ENCODE measurements around the gene VAV2.

The VAV2 gene

GRCh38 chr9:133976191-133976861 is 15.8 kb downstream of the VAV2 start:
- H3K9me3 ChIP-seq (ENCODE audit: insufficient read depth, low read depth, low read length), result no peaks in the 10 kb centered on the region
- no peak overlapping the region for H3K27ac ChIP-seq (ENCODE audit: low read length)
- H3K36me3 ChIP-seq (ENCODE audit: insufficient read depth, low read depth, low read length), result no peaks in the 10 kb centered on the region
- H3K4me3 ChIP-seq (ENCODE audit: low read length), result no peak overlapping the region
- no peaks in the 10 kb centered on the region for H3K27me3 ChIP-seq (ENCODE audit: insufficient read depth, low read length)
- H3K9ac ChIP-seq (ENCODE audit: low read depth, low read length), result no peak overlapping the region
- H3K4me1 ChIP-seq (ENCODE audit: insufficient read depth, low read length), result peaks cover 8% of the 10 kb centered on the region

GRCh38 chr9:133975511-133975910 is 16.6 kb downstream of the VAV2 start:
- Histone ChIP-seq H3K4me1 (ENCODE audit: insufficient read depth, low read length) (peaks cover 8% of the 10 kb centered on the region), H3K9me3 (ENCODE audit: insufficient read depth, low read depth, low read length) (no peaks in the 10 kb centered on the region), H3K36me3 (ENCODE audit: insufficient read depth, low read depth, low read length) (no peaks in the 10 kb centered on the region), H3K9ac (ENCODE audit: low read depth, low read length) (no peak overlapping the region), H3K27ac (ENCODE audit: low read length) (no peak overlapping the region), H3K4me3 (ENCODE audit: low read length) (no peak overlapping the region), H3K27me3 (ENCODE audit: insufficient read depth, low read length) (no peaks in the 10 kb centered on the region)

- no peaks in the 10 kb centered on the region for H3K9me3 ChIP-seq (ENCODE audit: insufficient read depth, low read depth, low read length)
- H3K4me3 ChIP-seq (ENCODE audit: low read length), result no peak overlapping the region
- H3K4me1 ChIP-seq (ENCODE audit: insufficient read depth, low read length), result peaks cover 8% of the 10 kb centered on the region
- H3K27me3 ChIP-seq (ENCODE audit: insufficient read depth, low read length), result no peaks in the 10 kb centered on the region
- H3K27ac ChIP-seq (ENCODE audit: low read length), result no peak overlapping the region
- no peaks in the 10 kb centered on the region for H3K36me3 ChIP-seq (ENCODE audit: insufficient read depth, low read depth, low read length)
- H3K9ac ChIP-seq (ENCODE audit: low read depth, low read length), result no peak overlapping the region
Observed at GRCh38 chr9:133974631-133975341, 17.3 kb downstream of the VAV2 start.

- Histone ChIP-seq H3K4me3 (ENCODE audit: low read length) (no peak overlapping the region), H3K36me3 (ENCODE audit: insufficient read depth, low read depth, low read length) (no peaks in the 10 kb centered on the region), H3K27me3 (ENCODE audit: insufficient read depth, low read length) (no peaks in the 10 kb centered on the region), H3K4me1 (ENCODE audit: insufficient read depth, low read length) (peaks cover 8% of the 10 kb centered on the region), H3K9ac (ENCODE audit: low read depth, low read length) (no peak overlapping the region), H3K9me3 (ENCODE audit: insufficient read depth, low read depth, low read length) (no peaks in the 10 kb centered on the region), H3K27ac (ENCODE audit: low read length) (no peak overlapping the region)
Observed at GRCh38 chr9:133973791-133974630, 18.1 kb downstream of the VAV2 start.

- no peak overlapping the region for H3K9ac ChIP-seq (ENCODE audit: low read depth, low read length)
- no peak overlapping the region for H3K27ac ChIP-seq (ENCODE audit: low read length)
- H3K27me3 ChIP-seq (ENCODE audit: insufficient read depth, low read length), result no peaks in the 10 kb centered on the region
- no peak overlapping the region for H3K4me3 ChIP-seq (ENCODE audit: low read length)
- no peaks in the 10 kb centered on the region for H3K36me3 ChIP-seq (ENCODE audit: insufficient read depth, low read depth, low read length)
- H3K4me1 ChIP-seq (ENCODE audit: insufficient read depth, low read length), result peaks cover 8% of the 10 kb centered on the region
- no peaks in the 10 kb centered on the region for H3K9me3 ChIP-seq (ENCODE audit: insufficient read depth, low read depth, low read length)
Observed at GRCh38 chr9:133973111-133973790, 18.9 kb downstream of the VAV2 start.

GRCh38 chr9:133971981-133972941 is 19.9 kb downstream of the VAV2 start:
- no peak overlapping the region for H3K27ac ChIP-seq (ENCODE audit: low read length)
- no peaks in the 10 kb centered on the region for H3K9me3 ChIP-seq (ENCODE audit: insufficient read depth, low read depth, low read length)
- H3K9ac ChIP-seq (ENCODE audit: low read depth, low read length), result no peak overlapping the region; the same call in 1 of the 2 replicates
- peaks cover 8% of the 10 kb centered on the region for H3K4me1 ChIP-seq (ENCODE audit: insufficient read depth, low read length)
- no peaks in the 10 kb centered on the region for H3K27me3 ChIP-seq (ENCODE audit: insufficient read depth, low read length)
- no peak overlapping the region for H3K4me3 ChIP-seq (ENCODE audit: low read length)
- no peaks in the 10 kb centered on the region for H3K36me3 ChIP-seq (ENCODE audit: insufficient read depth, low read depth, low read length)

GRCh38 chr9:133971121-133971951 is 20.8 kb downstream of the VAV2 start:
- Histone ChIP-seq H3K36me3 (ENCODE audit: insufficient read depth, low read depth, low read length) (no peaks in the 10 kb centered on the region), H3K9me3 (ENCODE audit: insufficient read depth, low read depth, low read length) (no peaks in the 10 kb centered on the region), H3K9ac (ENCODE audit: low read depth, low read length) (no peak overlapping the region), H3K27me3 (ENCODE audit: insufficient read depth, low read length) (no peaks in the 10 kb centered on the region), H3K27ac (ENCODE audit: low read length) (no peak overlapping the region), H3K4me1 (ENCODE audit: insufficient read depth, low read length) (peaks cover 8% of the 10 kb centered on the region), H3K4me3 (ENCODE audit: low read length) (no peak overlapping the region)

- Histone ChIP-seq H3K9ac (ENCODE audit: low read depth, low read length) (no peak overlapping the region), H3K4me1 (ENCODE audit: insufficient read depth, low read length) (peaks cover 8% of the 10 kb centered on the region), H3K9me3 (ENCODE audit: insufficient read depth, low read depth, low read length) (no peaks in the 10 kb centered on the region; the same call in 1 of the 2 replicates), H3K4me3 (ENCODE audit: low read length) (no peak overlapping the region), H3K27me3 (ENCODE audit: insufficient read depth, low read length) (no peaks in the 10 kb centered on the region), H3K36me3 (ENCODE audit: insufficient read depth, low read depth, low read length) (no peaks in the 10 kb centered on the region), H3K27ac (ENCODE audit: low read length) (no peak overlapping the region)
Observed at GRCh38 chr9:133970581-133971058, 21.5 kb downstream of the VAV2 start.

GRCh38 chr9:133969681-133970580 is 22.2 kb downstream of the VAV2 start:
- no peaks in the 10 kb centered on the region for H3K36me3 ChIP-seq (ENCODE audit: insufficient read depth, low read depth, low read length)
- no peak overlapping the region for H3K27ac ChIP-seq (ENCODE audit: low read length)
- H3K4me3 ChIP-seq (ENCODE audit: low read length), result no peak overlapping the region
- H3K27me3 ChIP-seq (ENCODE audit: insufficient read depth, low read length), result no peaks in the 10 kb centered on the region
- no peak overlapping the region for H3K9ac ChIP-seq (ENCODE audit: low read depth, low read length)
- peaks cover 1% of the 10 kb centered on the region for H3K9me3 ChIP-seq (ENCODE audit: insufficient read depth, low read depth, low read length)
- peaks cover 8% of the 10 kb centered on the region for H3K4me1 ChIP-seq (ENCODE audit: insufficient read depth, low read length)
